HG02798 (cell line): Measurements from ENCODE around the gene ZNF469.
"Not testable (repeated sequence)": the region's sequence is repeated elsewhere in the genome, so short reads cannot be mapped to it uniquely, and the experiment has no call there.

Source experiments
- ATAC-seq: cut with Tn5 transposase; IDR thresholded peaks from one replicate; pipeline ENCODE4 v1.9.1; 2021; ENCODE audit warnings: mild to moderate bottlenecking; ENCODE audit not compliant: unreplicated experiment, poor library complexity

Gene ZNF469

DNA sequence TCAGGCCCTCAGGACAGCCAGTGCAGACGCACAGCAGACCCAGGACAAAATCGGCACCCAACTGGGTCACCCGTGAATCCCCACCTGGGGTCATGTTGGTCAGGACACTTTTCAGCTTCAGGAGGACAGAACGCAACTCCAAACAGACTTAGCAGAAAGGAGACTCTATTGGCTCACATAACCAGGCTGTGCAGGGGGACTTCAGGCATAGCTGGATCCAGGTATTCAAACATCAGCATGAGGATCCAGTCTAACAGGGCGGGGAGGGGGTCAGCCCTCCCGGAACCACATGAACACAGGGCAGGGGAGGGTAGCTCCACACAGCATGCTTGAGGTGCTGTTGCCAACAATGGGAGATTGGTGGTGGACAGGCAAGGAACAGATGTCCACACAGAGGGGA, 22.0 kb downstream of the ZNF469 start:
- ATAC-seq, result no peak

- ATAC-seq, result no peak
Measured at GRCh38 chr16:88405216-88406060, 22.7 kb downstream of the ZNF469 start.

DNA sequence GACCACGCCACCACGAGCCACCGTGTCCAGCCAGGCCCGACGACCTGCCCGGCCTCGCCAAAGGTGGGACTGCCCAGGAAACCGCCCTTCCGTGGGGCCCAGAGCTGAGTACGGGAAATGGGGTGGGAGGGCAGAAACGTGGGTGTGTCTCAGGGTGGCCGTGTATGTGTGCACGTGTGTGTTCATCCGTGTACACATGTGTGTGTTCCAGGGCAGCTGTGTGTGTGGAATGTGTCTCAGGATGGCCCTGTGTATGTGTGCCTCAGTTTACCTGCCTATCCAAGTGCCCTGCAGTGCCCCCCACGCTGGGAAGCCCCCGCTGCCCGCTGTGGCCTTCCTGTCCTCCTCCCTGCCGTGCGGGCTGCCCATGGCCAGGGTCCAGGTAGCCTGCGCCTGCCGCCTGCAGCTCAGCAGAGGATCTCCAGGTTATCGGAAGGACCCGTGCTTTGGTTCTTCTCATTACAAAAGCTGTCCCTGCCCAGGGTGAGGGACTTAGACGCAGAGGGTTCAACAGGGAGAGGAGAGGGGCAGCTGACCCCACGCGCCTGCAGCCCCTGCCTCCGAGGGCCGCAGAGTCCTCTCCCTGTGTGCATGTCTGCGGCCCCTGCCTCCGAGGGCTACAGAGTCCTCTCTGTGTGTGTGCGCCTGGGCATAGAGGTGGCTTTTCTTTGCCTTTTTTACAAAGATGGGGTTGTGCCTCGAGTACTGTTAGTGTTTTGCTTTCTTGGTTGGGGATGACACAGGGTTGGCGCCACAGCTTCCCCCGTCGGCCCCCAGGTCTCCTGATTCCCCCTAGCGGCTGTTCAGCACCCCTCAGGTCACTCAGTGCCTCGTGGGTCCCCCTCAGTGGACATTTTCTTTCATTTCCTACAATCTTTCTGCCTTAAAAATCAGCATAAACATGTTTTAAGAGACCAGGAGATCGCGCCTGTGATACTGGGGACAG, 23.6 kb downstream of the ZNF469 start:
- no peak for ATAC-seq

DNA sequence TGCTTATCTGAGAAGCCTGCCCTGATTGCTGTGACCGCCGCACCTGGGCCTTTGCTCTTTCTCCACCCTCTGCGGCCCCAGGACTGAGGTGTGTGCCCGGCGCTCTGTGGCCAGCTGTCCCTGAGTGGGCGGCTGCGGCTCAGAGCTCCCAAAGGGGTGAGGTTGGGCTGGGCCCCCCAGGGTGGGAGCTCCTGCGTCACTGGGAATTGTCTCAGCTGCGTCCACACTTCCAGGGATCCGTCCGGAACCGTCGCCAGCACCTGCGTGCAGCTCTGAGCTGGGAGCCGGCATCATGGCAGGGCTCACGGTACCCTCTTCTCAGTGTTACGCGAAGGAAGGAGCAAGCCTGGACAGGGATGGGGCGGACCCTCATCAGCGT, 24.3 kb downstream of the ZNF469 start:
- ATAC-seq, result no peak

DNA sequence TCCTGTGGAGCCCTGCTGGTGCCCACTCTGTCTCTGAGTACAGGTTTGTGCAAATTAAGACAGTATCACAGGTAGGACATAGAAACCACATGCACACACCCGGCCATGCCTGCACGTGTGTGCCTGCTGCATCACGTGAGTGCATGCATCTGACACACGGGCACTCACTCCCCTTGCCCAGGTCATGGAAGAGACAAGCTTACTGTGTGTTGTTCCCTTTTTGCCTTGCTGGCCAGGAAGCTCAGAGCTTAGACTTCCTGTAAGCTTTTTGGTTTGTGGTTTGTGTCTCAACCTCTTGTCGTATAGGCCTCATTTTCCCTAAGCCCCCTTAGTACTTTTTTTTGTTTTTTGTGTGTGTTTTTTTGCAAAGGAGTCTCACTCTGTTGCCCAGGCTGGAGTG, 25.0 kb downstream of the ZNF469 start:
- no peak for ATAC-seq

DNA sequence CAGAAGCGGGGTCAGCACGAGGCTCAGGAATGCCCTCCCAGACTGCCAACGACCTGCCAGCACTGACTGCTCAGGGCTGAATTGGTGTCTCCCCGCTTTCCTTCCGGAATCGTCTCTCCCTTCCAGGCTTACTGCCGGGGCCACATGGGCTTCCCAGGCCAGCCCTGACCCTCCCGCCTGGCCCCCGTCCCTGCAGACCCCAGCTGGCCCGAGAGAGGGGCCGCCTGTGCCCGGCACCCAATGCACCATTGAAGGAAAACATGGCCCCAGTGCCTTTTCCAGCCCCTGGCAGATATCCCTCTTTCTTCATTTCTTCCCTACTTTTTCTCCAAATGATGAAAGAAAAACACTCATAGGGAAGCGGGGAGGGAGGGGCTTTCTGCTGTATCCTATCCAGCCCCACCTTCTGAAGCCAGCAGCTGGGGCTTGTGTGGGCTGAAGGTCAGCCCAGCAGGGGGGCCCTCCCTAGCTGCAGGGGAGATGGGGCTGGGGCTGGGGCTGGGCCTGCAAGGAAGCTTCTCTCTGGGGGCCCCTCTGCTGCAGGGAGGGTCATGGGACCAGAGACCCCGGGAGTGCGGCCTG, 25.9 kb downstream of the ZNF469 start:
- ATAC-seq, result no peak

DNA sequence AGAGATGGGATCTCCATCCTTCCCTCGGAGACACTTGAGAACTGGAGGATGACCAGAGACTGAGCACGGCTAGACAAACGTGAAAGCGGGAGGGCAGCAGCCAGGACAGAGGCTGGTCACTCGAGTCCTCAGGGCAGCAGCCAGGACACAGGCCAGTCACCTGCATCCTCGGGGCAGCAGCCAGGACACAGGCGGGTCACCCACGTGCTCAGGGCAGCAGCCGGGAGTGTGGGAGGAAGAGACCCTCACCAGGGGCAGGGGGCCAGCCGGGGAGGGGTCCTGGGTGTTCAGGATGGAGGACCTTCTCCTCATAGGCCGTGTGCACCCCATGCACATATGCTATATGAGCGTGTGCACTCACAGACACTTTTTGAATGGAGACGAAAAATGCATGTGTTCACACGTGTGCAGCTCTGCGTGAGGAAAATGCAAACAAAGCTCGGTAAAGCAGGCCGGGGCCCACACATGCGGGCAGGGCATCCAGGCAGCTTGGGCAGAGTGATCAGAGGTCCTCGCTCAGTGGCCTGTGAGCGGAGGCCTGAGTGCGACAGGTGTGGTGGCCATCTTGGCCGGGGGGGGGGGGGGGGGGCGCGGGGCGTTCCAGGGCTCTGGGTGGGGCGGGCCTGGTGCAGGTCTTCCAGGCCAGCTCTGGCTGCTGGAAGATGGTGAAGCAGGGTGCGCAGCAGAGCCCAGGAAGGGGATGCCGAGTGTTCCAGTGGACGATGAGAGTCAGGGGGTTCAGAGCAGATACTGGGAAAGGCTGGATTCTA, 26.7 kb downstream of the ZNF469 start:
- no peak for ATAC-seq

DNA sequence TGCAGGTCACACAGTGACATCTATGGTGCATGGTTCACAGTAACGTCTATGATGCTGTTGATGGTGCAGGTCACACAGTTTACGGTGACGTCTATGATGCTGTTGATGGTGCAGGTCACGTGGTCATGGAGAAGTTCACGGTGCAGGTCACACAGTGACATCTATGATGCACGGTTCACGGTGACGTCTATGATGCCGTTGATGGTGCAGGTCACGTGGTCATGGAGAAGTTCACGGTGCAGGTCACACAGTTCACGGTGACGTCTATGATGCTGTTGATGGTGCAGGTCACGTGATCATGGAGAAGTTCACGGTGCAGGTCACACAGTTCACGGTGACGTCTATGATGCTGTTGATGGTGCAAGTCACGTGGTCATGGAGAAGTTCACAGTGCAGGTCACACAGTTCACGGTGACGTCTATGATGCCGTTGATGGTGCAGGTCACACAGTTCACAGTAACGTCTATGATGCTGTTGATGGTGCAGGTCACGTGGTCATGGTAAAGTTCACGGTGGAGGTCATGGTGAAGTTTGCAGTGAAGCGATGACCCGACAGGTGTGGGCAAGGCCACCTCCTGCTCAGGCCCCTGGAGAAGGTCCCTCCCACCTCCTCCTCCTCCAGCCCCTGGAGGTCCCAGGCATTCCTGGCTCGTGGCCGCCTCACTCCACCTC, 27.7 kb downstream of the ZNF469 start:
- not testable (repeated sequence) for ATAC-seq

GRCh38 chr16:88411951-88412576, 29.3 kb downstream of the ZNF469 start:
- no peak for ATAC-seq

DNA sequence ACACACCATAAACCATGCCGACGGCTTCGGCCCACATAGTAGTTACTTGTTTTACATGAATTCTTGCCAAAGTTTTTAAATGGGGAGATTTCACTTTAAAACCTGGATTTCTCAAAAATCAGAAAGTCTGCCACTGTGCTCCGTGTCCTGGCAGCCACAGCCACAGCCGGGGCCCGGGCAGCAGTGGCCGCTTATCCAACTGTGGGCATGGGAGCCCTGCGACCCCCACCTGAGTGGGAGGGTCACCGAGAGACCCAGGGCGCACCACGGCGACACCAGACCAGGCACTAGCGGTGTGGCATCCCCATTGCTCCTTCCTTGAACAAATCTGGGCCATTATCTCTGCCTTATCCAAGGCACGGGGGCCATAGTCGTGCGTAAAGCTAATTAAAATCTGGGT, 30.0 kb downstream of the ZNF469 start:
- no peak for ATAC-seq

GRCh38 chr16:88413231-88413630, 30.5 kb downstream of the ZNF469 start:
- no peak for ATAC-seq

DNA sequence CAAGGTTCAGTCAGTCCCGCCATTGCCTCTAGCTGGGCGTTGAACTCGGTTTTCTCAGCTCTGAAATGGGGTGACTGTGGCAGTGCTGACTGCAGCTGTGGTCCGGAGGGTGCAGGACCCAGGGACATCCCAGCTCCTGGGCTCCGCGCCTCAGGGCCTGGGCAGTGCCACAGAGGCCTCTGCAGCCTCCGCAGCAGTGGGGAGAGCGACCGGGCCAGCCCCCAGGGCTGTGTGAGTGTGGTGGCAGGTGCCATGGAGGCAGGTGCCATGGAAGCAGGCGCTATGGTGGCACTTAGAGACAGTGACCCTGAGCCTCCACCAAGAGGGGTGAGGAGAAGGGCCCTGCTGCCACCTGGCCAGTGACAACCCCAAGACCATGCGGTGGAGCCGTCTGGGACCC, 30.9 kb downstream of the ZNF469 start:
- no peak for ATAC-seq

GRCh38 chr16:88414521-88415380, 32.0 kb downstream of the ZNF469 start:
- ATAC-seq, result no peak

DNA sequence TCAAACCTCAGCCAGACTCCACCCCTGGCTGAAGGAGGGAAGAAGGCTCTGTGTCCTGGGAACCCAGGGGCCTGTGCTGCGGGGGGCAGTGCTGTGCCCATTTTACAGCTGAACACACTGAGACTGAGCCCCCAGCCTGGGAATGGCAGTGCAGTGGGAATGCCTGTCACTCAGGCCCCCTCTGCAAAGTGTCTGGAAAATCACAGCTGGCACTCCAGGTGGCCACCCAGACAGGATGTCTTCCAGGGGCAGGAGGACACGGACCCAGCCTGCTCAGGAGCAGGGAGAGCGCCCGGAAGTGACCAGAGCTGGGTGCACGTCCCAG, 32.6 kb downstream of the ZNF469 start:
- ATAC-seq, result no peak

DNA sequence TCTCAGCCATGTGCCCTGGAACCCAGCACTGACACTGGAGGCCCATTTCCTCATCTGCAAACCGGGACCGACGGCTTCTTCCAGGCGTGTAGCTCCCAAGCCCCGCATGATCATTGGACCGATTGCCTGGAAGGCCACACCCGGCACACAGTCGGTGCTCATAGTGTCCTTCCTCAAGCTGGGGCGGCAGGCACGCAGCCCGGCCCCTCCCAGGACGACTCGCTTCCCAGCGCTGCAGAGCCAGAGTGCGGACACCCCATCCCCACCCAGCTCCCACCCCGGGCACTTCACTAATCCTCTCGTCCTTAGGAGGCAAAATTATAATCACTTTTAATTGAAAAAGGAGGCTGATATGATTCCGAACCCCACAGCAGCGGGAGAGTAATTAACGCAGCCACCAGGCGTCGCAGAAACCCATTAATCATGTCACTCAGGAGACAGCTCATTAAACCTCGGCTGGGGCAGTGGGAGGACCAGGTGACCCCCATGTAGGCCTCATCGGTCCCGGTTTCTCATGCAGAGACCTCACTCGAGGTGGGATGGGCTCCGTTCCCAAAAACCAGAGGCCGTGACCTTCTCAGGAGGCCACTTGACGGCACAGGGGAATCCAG, 33.1 kb downstream of the ZNF469 start:
- no peak for ATAC-seq

DNA sequence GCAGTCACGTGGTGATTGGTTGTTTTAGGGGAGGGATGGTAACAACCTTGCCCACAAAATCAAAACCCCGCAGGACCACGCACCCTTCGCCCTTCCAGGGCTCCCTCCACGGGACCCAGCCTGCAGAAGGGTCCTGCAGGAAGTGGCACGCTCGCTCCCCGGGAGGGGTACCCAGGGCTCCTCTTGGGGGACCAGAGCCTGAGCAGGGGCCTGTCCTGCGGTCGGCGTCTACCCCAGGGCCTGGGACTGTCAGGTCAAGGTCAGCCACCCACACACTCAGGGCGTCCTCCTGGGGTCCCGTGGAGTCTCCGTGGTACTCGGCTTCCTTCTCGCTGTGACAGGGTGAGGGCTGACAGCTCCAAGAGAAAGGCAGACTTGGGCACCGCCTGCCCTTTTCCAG, 33.9 kb downstream of the ZNF469 start:
- ATAC-seq, result no peak

DNA sequence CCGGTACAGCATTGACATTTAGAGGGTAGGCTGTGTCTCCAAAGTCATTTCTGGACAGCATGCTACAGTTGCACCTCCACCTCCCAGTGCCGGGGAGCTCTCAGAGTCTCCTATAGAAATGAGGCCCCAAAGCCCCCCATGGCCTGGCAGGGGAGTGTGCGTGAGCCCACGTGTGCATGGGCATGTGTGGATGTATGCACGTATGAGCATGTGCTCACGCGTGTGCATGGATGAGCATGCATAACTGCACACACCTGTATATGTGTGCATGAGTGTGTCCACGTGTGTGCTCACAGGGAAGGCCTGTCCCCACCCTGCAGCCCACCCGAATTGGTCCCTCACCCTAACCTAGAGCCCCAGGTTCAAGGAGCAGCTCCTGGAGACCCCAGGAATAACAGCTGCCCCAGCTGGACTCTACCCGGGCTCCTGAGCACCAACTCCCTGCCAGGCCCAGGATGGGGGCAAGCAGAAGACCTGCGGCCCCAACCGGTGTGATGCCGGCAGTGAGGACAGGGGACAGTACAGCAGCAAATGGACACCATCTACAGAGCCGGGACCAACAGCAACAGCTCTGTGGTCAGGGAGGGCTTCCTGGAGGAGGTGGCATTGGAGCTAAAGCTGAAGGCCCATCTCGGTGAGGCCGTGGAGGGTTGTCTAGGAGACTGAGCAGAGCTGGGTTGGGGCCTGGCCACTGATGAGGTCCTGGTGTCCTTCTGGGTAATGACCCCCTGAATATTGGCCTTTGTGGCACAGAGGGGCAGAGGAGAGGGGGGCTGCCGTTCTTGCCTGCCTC, 35.1 kb downstream of the ZNF469 start:
- ATAC-seq, result no peak
